ENCODE measurements around the gene NEUROG3.
"Not testable (repeated sequence)": the region's sequence is repeated elsewhere in the genome, so short reads cannot be mapped to it uniquely, and the experiment has no call there.

The NEUROG3 gene

DNA sequence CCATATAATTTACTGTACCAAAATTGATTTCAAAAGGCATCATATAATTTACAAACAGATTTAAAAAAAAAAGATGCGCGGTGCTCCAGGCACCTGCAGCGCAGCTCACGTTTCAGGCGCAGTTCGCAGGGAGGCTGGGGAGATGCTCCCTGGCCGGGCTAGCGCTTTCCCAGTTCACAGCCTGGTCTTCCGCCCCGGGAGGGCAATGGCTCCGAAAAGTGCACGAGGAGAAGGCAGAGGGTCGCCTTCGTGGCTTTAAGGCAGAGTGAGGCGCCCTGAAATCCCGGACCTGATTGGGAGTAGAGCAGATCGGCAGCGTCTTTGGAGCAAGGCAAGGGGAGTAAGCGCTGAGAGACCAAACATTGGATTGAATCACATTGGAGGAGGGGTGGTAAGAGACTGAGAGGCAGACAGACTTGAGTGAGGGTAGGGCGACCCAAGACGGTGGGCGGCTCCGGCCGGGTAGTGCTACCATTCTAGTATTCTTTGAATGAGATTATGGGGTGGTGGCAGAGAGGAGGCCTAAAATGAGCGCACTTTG lies 1.5 kb downstream of the NEUROG3 start:
- no peak for FAIRE-seq

DNA sequence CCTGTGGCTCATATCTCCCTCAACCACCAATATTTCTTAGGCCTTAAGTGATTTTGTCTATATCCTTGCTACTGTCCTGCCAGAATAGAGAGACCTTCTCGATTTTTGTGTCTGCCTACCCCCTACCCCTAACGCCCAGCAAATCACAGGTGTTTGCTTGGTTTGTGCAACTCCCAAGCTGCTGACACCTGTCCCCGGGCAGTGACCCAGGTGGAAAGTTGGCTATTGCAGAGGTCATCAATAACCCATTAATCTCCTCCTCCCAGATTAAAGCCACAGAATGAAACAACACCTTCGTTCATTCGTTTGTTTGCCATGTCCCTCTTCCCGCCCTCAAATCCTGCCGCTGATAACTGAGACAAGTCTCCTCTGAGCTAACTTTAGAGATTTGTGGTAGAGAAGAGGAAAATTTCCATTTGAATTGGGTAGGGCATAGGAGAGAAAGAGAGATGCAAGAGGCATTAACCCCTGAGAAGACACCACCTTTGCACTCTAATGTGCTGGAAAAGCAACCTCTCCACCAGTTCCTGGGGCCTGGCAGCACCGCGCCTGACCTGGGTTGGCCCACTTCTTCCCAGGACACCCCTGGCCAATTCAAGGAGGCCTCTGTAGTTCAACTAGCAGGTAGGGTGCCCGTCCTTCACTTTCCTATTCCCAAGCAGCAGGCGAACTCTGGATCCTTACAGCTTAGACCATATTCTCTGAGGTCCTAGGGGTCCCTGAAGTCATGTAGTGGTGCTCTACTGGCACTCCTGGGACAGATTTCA lies 3.0 kb downstream of the NEUROG3 start:
- FAIRE-seq: no peak

DNA sequence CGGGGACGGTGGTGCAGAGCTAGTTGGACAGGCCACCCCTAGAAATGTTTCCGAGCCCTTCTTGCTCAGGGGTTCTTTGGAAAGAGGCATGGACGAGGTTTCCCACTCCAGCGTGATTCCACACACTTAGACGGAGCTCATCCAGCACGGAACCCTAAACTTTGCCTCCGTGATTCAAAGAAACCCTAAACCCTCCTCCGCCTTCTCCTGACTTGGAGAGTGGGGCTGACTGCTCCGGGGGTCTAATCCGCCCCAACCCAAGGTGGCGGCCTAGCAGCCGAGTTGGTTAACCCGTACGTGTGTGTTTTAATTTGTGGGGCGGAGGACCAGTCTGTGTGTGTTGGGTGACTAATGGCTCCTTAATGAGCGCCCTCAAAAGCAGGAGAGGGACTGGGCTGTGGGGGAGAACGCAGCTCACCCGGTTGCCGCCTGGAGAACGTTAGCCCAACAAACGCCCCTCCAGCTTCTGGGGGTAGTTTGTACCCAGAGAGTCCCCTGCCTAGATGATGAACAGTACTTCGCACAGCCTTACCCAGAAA lies 3.8 kb downstream of the NEUROG3 start:
- FAIRE-seq: no peak

DNA sequence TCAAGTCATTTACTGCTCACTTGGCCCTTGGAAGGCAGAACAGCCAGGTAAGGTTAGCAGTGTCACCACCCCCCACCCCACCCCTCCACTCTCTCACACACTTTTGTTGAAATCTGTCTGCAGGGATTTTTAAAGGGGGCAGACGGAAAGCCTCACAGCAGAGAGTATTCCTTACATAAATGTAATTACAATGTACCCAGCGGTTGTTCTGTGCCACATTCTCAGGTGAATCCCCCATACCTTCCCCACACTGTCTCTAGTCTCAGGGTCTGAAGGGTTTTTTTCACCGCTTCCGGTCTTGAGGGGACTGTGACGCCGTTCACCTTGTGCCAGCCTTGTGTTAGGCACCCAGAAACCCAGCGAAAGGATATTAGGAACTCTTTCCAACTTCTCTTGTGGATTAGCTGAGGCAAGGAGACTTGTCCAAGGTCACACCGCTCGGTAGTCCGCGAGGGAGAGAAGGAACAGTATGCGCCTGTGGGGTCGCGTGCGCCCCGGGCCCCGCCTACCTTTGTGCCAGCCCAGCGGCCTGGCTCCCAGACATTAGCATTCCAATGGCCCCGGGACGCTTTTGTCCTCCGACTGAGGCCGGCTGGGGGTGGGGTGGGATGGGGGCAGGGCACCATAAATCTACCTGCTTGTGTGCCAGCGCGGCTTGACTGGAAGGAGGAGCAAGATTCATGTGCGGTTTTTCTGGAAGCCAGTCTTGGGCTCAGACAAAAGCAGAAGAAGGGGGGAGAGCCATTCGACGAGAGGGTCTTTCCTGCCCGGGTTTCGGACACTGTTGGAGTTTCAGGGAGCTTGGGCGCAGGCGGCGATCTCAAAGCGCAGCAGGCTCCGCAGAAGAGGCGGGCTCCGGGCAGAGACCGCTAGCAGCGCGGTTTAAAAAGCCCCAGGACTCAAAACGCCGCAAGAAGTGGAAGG lies 4.5 kb downstream of the NEUROG3 start:
- FAIRE-seq: no peak

DNA sequence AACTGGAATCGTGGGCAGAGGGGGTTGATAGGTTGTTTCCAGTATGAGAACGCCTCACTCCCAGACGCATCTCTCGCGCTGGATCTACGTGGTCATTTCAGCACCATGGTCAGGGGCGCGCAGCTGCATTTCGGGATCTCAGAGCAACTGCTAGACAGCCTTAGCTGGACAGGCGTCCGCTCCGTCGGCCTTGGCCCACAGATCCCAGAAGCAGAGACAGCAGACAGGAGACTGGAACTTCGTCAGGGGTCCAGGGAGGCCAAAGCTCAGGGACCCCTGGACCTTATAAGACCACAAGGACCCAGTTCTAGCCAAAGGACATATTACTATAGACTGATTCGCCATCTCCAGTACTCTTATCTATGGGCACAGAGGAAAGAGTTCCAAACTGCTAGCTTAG lies 5.3 kb downstream of the NEUROG3 start:
- no peak for FAIRE-seq

DNA sequence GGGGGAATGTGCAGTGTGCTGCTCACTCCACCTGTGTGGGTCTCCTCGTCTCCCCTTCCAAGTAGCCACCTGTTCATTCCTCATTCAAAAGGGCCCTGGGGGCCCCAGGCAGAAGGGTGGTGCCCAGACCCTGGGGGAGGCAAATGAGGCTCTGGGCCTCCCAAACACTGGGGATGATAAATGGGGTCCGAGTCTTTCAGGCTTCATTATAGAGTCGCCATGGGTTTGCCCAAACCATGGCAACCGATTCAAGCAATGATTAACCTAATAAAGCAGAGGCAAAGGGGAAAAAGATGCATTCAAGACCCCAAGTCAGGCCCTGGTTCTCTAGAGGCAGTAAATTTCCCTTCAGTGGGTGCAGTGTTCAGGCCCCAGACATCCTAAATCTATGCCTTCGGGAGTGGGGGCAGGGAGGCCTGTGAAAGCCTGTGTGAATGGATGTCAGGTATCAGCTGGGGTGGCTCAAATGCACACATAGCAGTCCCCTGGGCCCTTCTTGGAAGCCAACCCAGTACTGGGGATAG lies 10.4 kb downstream of the NEUROG3 start:
- FAIRE-seq: no peak

DNA sequence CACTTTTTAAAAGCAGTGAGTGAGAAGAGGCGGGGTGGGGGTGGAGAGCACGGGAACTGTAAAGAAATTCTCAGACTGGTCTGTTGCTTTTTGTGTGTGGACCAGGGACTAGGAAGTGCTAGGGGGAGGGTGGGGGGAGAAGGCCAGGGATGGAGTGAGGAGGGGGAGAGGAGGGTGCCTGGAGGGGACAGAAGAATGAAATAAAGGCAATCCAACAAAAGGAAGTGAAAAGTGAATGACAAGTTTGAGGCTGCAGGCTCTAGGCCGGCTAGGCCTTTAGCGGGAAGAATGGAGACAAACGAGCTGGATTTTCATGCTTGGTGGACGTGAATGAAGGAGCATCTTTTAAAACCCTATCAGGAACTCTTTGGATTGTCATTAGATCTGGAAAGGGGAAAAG lies 13.7 kb downstream of the NEUROG3 start:
- no peak for FAIRE-seq

DNA sequence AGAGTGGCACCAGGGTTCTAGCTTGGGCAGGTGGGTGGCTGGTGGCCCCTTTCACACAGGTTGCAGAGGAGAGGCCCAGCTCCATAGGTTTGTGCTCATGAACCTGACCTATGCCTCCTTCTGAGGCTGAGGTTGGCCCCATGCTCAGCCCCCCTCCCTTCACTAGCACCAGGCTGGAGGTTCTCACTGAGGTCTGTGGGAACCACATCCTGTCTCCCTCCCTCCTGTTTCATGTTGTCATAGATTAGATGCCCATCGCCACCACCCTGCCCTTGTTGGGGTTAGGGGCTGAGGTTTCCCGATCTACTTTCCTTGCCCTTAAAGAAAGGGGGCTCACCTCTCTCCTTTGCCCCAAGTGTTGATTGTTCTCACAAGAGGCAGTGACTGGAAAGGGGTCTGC lies 14.7 kb downstream of the NEUROG3 start:
- no peak for FAIRE-seq

DNA sequence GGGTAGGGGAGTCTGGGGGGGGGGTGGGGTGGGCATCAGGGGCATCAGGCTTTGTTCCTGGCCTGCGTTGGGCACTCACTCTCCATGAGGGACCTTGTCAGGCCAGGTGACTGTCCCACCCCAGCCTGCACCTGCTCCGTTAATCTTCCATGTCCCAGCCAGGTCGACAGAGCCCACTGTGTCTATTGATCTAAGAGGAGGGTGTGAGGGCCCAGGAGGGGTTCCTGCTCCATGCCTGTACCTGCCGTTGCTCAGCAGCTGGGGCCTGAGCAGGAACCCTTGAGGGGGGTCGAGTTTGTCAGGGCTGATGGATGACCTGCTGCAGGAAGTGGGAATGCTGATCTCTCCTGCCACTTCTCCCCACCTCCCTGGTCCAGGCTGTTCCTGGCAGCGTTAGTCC lies 18.6 kb downstream of the NEUROG3 start:
- FAIRE-seq: no peak

DNA sequence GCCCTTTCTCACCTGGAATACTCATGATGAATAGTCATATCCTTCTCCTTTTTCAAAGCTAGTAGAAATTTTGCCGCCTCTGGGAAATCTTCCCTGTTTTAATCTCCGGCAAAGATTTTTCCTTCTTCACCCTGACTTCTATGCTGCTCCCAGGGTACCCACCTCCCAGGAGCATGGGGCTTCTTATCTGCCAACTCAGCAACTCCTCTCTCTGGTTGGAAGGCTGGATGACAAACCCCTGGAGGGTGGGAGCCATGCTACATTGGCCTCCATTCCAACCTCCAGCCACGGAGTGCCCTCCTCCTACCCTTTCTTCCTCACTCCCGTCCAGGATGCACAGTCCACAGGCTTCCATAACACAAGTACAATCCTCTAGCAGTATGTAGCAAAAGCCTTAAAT lies 19.9 kb downstream of the NEUROG3 start:
- FAIRE-seq: no peak

DNA sequence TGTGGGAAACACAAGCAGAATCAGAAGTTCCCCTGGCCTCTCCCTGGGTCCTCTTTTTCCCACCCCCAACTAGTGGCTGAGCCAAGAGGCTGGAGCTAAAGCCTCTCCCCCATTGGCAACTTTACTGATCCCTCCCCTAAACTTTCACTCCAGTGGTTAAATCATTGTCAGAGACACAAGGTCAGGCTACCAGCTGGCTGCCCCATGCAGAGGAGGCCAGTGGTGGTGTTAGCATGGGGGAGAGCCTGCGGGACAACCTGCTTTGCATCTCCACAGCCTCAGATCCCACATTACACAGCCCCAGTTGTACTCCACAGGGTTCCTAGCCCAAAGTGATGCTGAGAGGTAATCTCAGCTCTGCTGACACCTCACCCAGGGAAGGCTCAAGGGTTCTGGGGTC lies 21.0 kb downstream of the NEUROG3 start:
- FAIRE-seq: no peak

DNA sequence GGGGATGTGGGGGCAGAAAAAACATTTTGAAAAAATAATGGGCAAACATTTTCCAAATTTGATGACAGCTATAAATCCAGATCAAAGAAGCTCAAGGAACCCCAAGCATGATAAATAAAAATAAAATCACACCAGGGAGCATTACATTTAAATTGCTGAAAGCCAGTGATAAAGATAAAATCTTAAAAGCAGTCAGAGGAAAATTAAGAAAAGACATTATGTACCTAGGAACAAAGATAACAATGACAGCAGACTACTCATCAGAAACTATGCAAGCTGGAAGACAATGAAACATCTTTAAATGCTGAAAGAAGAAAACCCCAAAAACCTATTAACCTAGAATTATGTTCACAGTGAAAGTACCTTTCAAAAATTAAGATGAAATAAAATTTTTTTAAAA lies 23.3 kb downstream of the NEUROG3 start:
- no peak for FAIRE-seq

DNA sequence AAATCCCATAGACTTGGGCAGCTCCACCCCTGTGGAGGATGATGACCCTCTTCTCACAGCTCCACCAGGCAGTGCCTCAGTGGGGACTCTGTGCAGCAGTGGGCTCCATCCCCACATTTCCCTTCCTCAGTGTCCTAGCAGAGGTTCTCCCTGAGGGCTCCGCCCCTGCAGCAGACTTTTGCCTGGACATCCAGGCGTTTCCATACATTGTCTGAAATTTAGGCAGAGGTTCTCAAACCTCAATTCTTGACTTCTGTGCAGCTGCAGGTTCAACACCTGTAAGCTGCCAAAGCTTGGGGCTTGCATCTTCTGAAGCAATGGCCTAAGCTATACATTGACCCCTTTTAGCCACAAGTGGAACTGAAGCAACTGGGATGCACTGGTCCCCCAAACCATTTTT lies 31.8 kb downstream of the NEUROG3 start:
- no peak for FAIRE-seq

DNA sequence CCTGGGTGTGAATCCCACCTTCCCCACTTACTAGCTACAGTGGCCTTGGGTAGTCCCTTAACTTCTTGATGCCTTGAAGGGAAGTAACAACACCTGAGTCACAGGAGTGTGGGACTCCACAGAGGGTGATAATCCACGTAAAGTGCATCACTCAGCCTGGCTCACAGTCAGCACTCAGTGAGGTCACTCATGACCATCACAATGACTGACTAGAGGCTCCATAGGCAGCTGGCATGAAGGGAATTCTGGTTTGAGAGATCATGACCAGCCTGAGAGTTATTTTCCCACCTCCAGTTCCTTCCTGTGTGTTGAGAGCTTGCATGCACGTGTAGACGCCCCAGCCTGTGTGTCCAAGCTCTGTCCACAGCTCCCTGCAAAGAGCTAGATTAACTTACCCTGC lies 34.8 kb downstream of the NEUROG3 start:
- FAIRE-seq: no peak

DNA sequence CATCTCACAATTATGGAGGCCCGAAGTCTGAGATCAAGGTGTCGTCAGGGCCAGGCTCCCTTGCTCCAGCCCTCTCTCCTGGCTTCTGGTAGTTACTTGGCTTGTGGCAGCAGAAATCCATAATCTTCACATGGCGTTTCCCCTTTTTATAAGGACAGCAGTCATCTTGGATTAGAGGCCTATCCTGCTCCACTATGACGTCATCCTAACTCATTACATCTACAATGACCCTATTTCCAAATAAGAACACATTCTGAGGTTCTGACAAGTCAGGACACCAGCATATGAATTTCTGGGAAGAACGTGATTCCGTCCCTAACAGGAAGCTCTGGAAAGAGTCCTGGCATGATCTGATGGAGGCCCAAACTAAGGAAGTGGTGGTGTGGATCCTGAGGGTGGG lies 35.8 kb downstream of the NEUROG3 start:
- FAIRE-seq: no peak

DNA sequence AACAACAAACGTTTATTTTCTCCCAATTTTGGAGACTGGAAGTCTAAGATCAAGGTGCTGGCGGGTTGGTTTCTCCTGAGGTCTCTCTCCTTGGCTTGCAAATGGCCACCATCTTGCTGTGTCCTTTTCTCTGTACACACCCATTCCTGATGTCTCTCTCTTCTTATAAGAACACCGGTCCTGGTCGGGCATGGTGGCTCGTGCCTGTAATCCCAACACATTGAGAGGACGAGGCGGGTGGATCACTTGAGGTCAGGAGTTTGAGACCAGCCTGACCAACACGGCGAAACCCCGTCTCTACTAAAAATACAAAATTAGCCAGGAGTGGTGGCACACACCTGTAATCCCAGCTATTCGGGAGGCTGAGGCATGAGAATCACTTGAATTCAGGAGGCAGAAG lies 36.7 kb downstream of the NEUROG3 start:
- not testable (repeated sequence) for FAIRE-seq

DNA sequence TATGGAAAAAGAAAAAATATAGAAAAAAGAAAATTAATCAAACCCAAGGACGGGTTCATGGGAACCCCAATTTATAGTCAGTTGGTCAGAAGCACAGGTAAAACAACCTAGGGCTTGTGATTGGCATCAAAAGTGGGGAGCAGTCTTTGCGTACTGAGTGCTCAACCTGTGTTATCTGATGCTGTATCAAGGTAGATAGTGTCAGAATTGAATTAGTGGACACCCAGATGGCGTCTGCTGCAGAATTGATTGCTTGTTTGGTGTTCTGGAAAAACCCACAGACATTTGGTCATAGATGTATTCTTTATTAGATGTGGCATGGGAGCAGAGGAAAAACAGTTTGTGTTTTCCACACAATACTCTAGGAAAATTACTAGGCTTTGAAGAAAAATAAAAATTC lies 39.6 kb downstream of the NEUROG3 start:
- no peak for FAIRE-seq

DNA sequence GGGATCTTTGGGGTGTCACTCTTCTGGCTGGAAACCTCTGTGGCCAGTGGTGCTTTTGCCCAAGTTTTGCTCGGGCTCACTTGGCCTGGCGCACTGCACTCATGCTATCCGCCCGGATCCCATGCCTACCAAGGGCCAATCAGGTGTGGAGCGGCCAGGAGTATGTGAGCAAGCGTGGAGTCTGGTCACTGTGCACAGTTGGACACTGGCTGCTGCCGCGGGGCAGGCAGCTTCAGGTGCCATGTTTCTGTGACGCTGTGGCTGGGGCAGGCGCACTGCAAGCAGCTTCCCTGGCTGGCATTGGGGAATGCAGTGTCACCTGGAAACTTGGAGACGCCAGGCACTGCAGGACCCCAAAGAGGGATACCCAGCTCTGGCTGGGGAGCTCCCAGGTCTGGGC lies 45.3 kb downstream of the NEUROG3 start:
- FAIRE-seq: no peak

Measured in TTC549 (cell line).